Left lung (tissue), 10 donors: ENCODE measurements around the gene TRAPPC14. TPM values are rescaled to one million over a fixed set of nuclear protein-coding genes. Genes with fewer than 3 reads are reported as not detected.
A peak's percentile ranks its signal among the peaks of the same experiment; 100 is the strongest.

Experiments used
- ATAC-seq: fragments of 200-7000 bp; cut with Tn5 transposase; one replicate; pipeline ENCODE4 v1.9.1; 2020; ENCODE audit warnings: moderate library complexity
- DNase-seq, 4 donors: peaks; one replicate each; pipeline ENCODE4 v3.0.0-alpha.2; 2013 to 2020
- H3K27ac ChIP-seq, 2 donors: fragments of 200-600 bp; sonication (generic) in 1 of 2; one replicate each; pipeline versions ENCODE4 v1.5.0 to v1.8.0; 2020 to 2021
- H3K27me3 ChIP-seq, 2 donors: fragments of 200-600 bp; sonication (generic) in 1 of 2; one replicate each; pipeline versions ENCODE4 v1.5.0 to v1.8.0; 2020 to 2021
- H3K36me3 ChIP-seq, 2 donors: fragments of 200-600 bp; sonication (generic) in 1 of 2; one replicate each; pipeline versions ENCODE4 v1.5.0 to v1.8.0; 2020 to 2021
- H3K4me1 ChIP-seq, 2 donors: fragments of 200-600 bp; one replicate each; pipeline ENCODE4 v1.8.0; 2021
- H3K4me3 ChIP-seq, 2 donors: fragments of 200-600 bp; sonication (generic) in 1 of 2; one replicate each; pipeline versions ENCODE4 v1.5.0 to v1.8.0; 2020 to 2021; ENCODE audit warnings: mild to moderate bottlenecking in 1 of 2
- H3K9me3 ChIP-seq, 2 donors: fragments of 200-600 bp; sonication (generic) in 1 of 2; one replicate each; pipeline versions ENCODE4 v1.5.0 to v1.8.0; 2020 to 2021
- CTCF ChIP-seq, 2 donors: fragments of 200-600 bp; sonication (generic) in 1 of 2; IDR thresholded peaks; one replicate each; pipeline versions ENCODE4 v1.5.0 to v1.8.0; 2021; ENCODE audit warnings: antibody characterized with exemption in 2 of 2
- intact Hi-C, 2 donors: fragments of 100-400 bp; cut with DNase I; formaldehyde crosslinking; loops; one replicate each; pipeline versions ENCODE4 v1.11.2 to v1.14.2; 2022
- polyA plus RNA-seq, 6 donors: library from polyadenylated mRNA; unstranded; fragments of 120-200 nt; gene quantifications; one replicate each; pipeline ENCODE4 v1.2.1, GENCODE V29; 2013; ENCODE audit not compliant: insufficient read length in 6 of 6
- total RNA-seq, 2 donors: library from RNA; stranded (reverse); fragmentation: NEBNext Ultra II Directional; extraction: Animal tissue kit (Norgen Biotek cat#: 25700); gene quantifications; one replicate each; pipeline ENCODE4 v1.2.1, GENCODE V29; 2021
- donor health status: DM: no; HTN: yes; CAD: no.
- donor health status: DM: no; HTN: no; CAD: no.

Gene TRAPPC14
- total and polyA plus RNA-seq, 8 donors = 16.0 to 30.1 (median 19.5) TPM

DNA sequence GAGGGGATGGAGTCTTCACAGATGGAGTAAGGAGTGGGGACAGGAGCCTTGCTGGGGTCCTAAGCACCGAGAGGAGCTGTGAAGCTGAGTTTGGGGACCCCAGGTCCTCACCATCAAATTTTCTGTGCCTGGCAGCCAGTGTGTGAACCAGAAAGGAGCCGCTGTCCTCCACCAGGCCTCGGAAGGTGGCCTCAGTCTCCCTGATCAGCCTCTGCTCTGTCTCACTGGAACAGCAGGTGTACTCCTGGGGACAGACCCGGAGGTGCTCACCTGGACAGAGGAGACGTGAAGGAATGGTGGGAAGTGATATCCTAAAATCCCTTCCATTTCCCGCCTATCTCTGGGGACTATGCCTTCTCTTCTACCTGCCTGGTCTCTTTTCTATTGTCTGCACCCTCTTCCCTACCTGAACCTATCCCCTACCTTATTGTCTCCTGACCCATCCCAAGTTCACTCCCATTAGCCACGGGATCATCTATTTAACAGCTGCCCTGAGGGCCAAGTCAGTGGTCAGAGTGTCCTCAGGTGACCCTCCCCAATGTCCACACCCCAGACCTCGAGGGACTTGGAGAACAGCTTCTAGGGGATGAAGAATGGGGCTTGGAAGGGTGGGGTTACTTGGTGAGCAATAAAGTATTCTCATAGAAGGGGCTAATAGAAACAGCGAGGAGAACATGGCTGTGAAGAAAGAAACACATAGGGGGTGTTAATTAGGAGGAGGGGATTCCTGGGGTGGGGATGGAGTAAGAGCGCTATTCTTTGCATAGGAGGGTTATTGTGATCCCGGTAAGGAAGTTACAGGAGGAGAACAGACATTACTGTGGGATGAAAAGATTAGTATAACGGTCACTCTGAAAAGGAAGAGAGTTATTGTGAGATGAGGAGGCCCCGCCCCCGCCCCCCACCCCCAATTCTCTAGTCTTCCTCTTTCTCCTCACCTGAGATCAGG lies 17.8 kb upstream of the TRAPPC14 start:
- Histone ChIP-seq H3K4me3 (peak overlapping the region; percentile 48 to 50), H3K4me1 (peaks cover 0 to 22% of the 10 kb centered on the region in 2 donors), H3K27me3 (peaks cover 6 to 32% of the 10 kb centered on the region in 2 donors), H3K36me3 (no peaks in the 10 kb centered on the region), H3K27ac (no peak overlapping the region), H3K9me3 (peaks cover 0 to 6% of the 10 kb centered on the region in 2 donors)
- intact Hi-C loops = no loop called here
- ATAC-seq = no peak
- no peak for TF ChIP-seq CTCF (IDR thresholded peaks at IDR 0.05)
- DNase-seq = no peak

DNA sequence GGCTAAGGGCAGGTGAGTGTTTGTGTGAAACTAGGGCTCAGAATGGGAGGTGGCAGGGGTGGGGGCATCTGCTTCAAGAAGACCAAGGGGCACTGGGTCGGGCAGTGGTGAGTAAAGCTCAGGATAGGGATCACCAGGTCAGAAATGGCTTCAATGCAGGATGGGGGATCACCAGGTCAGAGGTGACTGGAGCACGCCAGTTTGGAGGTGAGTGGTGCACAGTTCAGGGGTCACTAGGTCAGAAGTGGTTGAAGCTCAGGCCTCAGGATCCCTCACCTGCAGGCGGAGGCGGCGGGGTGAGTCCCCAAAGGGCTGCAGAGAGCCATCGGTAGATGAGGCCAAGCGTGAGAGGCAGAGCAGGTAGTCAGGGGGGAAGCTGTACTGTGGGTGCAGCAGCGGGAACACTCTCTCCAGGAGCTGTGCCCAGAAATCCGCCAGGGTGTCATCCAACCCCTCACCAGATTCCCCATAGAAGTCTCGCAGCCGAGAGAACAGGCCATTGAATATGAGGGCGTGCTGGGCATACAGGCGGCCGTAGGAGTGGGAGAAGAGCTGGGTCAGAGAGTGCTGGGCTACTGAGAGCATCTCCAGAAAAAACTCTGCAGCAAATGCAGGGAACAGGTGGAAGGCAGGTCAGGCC lies 16.9 kb upstream of the TRAPPC14 start:
- Histone ChIP-seq H3K4me3 (no peak overlapping the region), H3K27ac (no peak overlapping the region), H3K36me3 (no peaks in the 10 kb centered on the region), H3K27me3 (peaks cover 10 to 33% of the 10 kb centered on the region in 2 donors), H3K9me3 (peaks cover 0 to 6% of the 10 kb centered on the region in 2 donors), H3K4me1 (peaks cover 0 to 28% of the 10 kb centered on the region in 2 donors)
- TF ChIP-seq CTCF (IDR thresholded peaks at IDR 0.05) = no peak
- no peak for ATAC-seq
- no peak for DNase-seq
- intact Hi-C loops = no loop called here

- TF ChIP-seq CTCF (IDR thresholded peaks at IDR 0.05) = no peak
- intact Hi-C loops = no loop called here
- no peak overlapping the region for H3K27ac ChIP-seq
Observed at GRCh38 chr7:100174582-100174981, 16.1 kb upstream of the TRAPPC14 start.

GRCh38 chr7:100173806-100174495 lies 15.4 kb upstream of the TRAPPC14 start:
- no peaks in the 10 kb centered on the region for H3K36me3 ChIP-seq
- H3K4me1 ChIP-seq = peaks cover 0 to 32% of the 10 kb centered on the region in 2 donors
- no peak overlapping the region for H3K4me3 ChIP-seq
- DNase-seq (no peak), ATAC-seq (no peak)
- H3K27ac ChIP-seq = no peak overlapping the region
- H3K9me3 ChIP-seq = peaks cover 0 to 6% of the 10 kb centered on the region in 2 donors
- intact Hi-C loops = no loop called here
- H3K27me3 ChIP-seq = peaks cover 10 to 43% of the 10 kb centered on the region in 2 donors
- TF ChIP-seq CTCF (IDR thresholded peaks at IDR 0.05) = no peak

More at GRCh38 chr7:100174582-100174981, 16.1 kb upstream of the TRAPPC14 start:
- DNase-seq (no peak), ATAC-seq (no peak)
- H3K36me3 ChIP-seq = no peaks in the 10 kb centered on the region
- H3K9me3 ChIP-seq = peaks cover 0 to 6% of the 10 kb centered on the region in 2 donors
- H3K27me3 ChIP-seq = peaks cover 10 to 37% of the 10 kb centered on the region in 2 donors
- H3K4me3 ChIP-seq = no peak overlapping the region
- H3K4me1 ChIP-seq = peaks cover 0 to 28% of the 10 kb centered on the region in 2 donors
